ENCODE results near the gene GPR65. TPM values are rescaled to one million over a fixed set of nuclear protein-coding genes. Genes with fewer than 3 reads are reported as not detected.

The GPR65 gene
- total RNA-seq, 1 experiment from 2014 or later, result 0.09 TPM

- TF ChIP-seq CTCF (IDR thresholded peaks at IDR 0.05; ENCODE audit: unreplicated experiment), result no peak
- peaks cover 17% of the 10 kb centered on the region for H3K4me1 Mint-ChIP-seq (ENCODE audit: low read depth, unreplicated experiment)
- no TSS peak for BruUV-seq (replicated peaks)
- H3K4me3 Mint-ChIP-seq (ENCODE audit: low read depth, unreplicated experiment), result no peak overlapping the region
- no peak overlapping the region for H3K27ac Mint-ChIP-seq (ENCODE audit: unreplicated experiment)
- no peaks in the 10 kb centered on the region for H3K36me3 Mint-ChIP-seq (ENCODE audit: insufficient read depth, unreplicated experiment)
- intact Hi-C loops (cut with micrococcal nuclease; ENCODE audit: unreplicated experiment), result no loop called here
- CTCF ChIA-PET, result no interaction called here
- H3K9me3 Mint-ChIP-seq (ENCODE audit: low read depth, unreplicated experiment), result peaks cover 3% of the 10 kb centered on the region
- no peak for DNase-seq
- H3K27me3 Mint-ChIP-seq (ENCODE audit: unreplicated experiment), result no peaks in the 10 kb centered on the region
Measured at GRCh38 chr14:88049936-88050335, 45.0 kb downstream of the GPR65 start.

GRCh38 chr14:88060576-88060975 is 55.6 kb downstream of the GPR65 start:
- H3K9me3 Mint-ChIP-seq (ENCODE audit: low read depth, unreplicated experiment), result peaks cover 5% of the 10 kb centered on the region
- CTCF ChIA-PET, result no interaction called here
- no peak for DNase-seq
- no peak for TF ChIP-seq CTCF (IDR thresholded peaks at IDR 0.05; ENCODE audit: unreplicated experiment)
- BruUV-seq (replicated peaks), result no TSS peak
- intact Hi-C loops (cut with micrococcal nuclease; ENCODE audit: unreplicated experiment), result no loop called here
- no peak overlapping the region for H3K27ac Mint-ChIP-seq (ENCODE audit: unreplicated experiment)
- H3K4me3 Mint-ChIP-seq (ENCODE audit: low read depth, unreplicated experiment), result no peak overlapping the region
- no peaks in the 10 kb centered on the region for H3K4me1 Mint-ChIP-seq (ENCODE audit: low read depth, unreplicated experiment)
- no peaks in the 10 kb centered on the region for H3K27me3 Mint-ChIP-seq (ENCODE audit: unreplicated experiment)
- H3K36me3 Mint-ChIP-seq (ENCODE audit: insufficient read depth, unreplicated experiment), result no peaks in the 10 kb centered on the region

GRCh38 chr14:88063811-88064210 is 58.9 kb downstream of the GPR65 start:
- intact Hi-C loops (cut with micrococcal nuclease; ENCODE audit: unreplicated experiment), result no loop called here
- no TSS peak for BruUV-seq (replicated peaks)
- no peak for TF ChIP-seq CTCF (IDR thresholded peaks at IDR 0.05; ENCODE audit: unreplicated experiment)
- H3K27ac Mint-ChIP-seq (ENCODE audit: unreplicated experiment), result no peak overlapping the region
- no peaks in the 10 kb centered on the region for H3K36me3 Mint-ChIP-seq (ENCODE audit: insufficient read depth, unreplicated experiment)
- no peak for DNase-seq
- H3K27me3 Mint-ChIP-seq (ENCODE audit: unreplicated experiment), result no peaks in the 10 kb centered on the region
- H3K9me3 Mint-ChIP-seq (ENCODE audit: low read depth, unreplicated experiment), result peaks cover 5% of the 10 kb centered on the region
- no peaks in the 10 kb centered on the region for H3K4me1 Mint-ChIP-seq (ENCODE audit: low read depth, unreplicated experiment)
- CTCF ChIA-PET, result no interaction called here
- H3K4me3 Mint-ChIP-seq (ENCODE audit: low read depth, unreplicated experiment), result no peak overlapping the region

Other genes with a start within 250 kb of the GPR65 start
- 18.8 and 19.3 TPM in 2 replicates for gene GALC, start 12.0 kb upstream of the GPR65 start, total RNA-seq (2022)